ENCODE data around the gene GTF2IRD1.
"Not testable (repeated sequence)": the region's sequence is repeated elsewhere in the genome, so short reads cannot be mapped to it uniquely, and the experiment has no call there.

DNA sequence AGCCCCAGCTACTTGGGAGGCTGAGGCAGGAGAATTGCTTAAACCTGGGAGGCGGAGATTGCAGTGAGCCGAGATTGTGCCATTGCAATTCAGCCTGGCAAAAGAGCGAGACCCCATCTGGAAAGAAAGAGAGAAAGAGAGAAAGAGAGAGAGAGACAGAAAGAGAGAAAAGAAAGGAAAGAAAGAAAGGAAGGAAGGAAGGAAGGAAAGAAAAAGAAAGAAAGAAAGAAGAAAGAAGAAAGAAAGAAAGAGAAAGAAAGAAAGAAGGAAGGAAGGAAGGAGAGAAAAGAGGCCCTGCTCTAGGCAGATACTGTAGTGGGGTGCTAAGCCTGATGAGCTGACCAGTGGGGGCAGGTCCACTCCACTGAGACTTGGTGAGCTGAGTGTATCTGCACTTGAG is 13.6 kb upstream of the GTF2IRD1 start:
- not testable (repeated sequence) for TF ChIP-seq SUZ12 (IDR thresholded peaks at IDR 0.05; ENCODE audit: extremely low read depth, insufficient read depth, insufficient read length); YY1 (IDR thresholded peaks at IDR 0.05; ENCODE audit: insufficient read depth, insufficient read length)
